ENCODE data around the gene NEMP1.

Gene NEMP1

GRCh38 chr12:57042695-57043094 lies 35.9 kb downstream of the NEMP1 start:
- Histone ChIP-seq H3K9me2 (replicated peaks; ENCODE audit: low read depth, low read length) (no peaks in the 10 kb centered on the region), H2AFZ (ENCODE audit: low read length) (no peak overlapping the region), H3K9me3 (ENCODE audit: insufficient read depth, low read depth, low read length) (no peaks in the 10 kb centered on the region), H3K36me3 (ENCODE audit: insufficient read depth, low read length) (no peaks in the 10 kb centered on the region), H3K9ac (ENCODE audit: low read depth, low read length, poor library complexity, severe bottlenecking) (no peak overlapping the region), H3K4me3 (ENCODE audit: low read length, poor library complexity, severe bottlenecking) (no peak overlapping the region), H4K20me1 (ENCODE audit: insufficient read depth, low read length, poor library complexity, severe bottlenecking) (no peaks in the 10 kb centered on the region), H3K4me2 (ENCODE audit: low read depth, low read length, poor library complexity, severe bottlenecking) (no peak overlapping the region), H3F3A (ENCODE audit: low read depth) (no peaks in the 10 kb centered on the region), H3K27me3 (ENCODE audit: insufficient read depth, low read length, poor library complexity, severe bottlenecking) (no peaks in the 10 kb centered on the region), H3K4me1 (ENCODE audit: insufficient read depth, low read length, poor library complexity, severe bottlenecking) (peaks cover 10% of the 10 kb centered on the region), H3K79me2 (ENCODE audit: insufficient read depth, low read length) (no peaks in the 10 kb centered on the region)
- TF ChIP-seq EZH2phosphoT487 (IDR thresholded peaks at IDR 0.05; ENCODE audit: borderline replicate concordance) (no peak), CTCF (conservative IDR thresholded peaks at IDR 0.05; ENCODE audit: low read length) (no peak)

- no peak overlapping the region for H2AFZ ChIP-seq (ENCODE audit: low read length)
- H3K4me3 ChIP-seq (ENCODE audit: low read length, poor library complexity, severe bottlenecking): no peak overlapping the region
Measured at GRCh38 chr12:57040750-57041149, 37.8 kb downstream of the NEMP1 start.

GRCh38 chr12:57040211-57040610 lies 38.4 kb downstream of the NEMP1 start:
- no peak overlapping the region for H2AFZ ChIP-seq (ENCODE audit: low read length)
- no peak for TF ChIP-seq CTCF (conservative IDR thresholded peaks at IDR 0.05; ENCODE audit: low read length)
- no peaks in the 10 kb centered on the region for H3F3A ChIP-seq (ENCODE audit: low read depth)
- H3K4me3 ChIP-seq (ENCODE audit: low read length, poor library complexity, severe bottlenecking): no peak overlapping the region
- H4K20me1 ChIP-seq (ENCODE audit: insufficient read depth, low read length, poor library complexity, severe bottlenecking): no peaks in the 10 kb centered on the region
- H3K9me2 ChIP-seq (replicated peaks; ENCODE audit: low read depth, low read length): no peaks in the 10 kb centered on the region
- H3K9me3 ChIP-seq (ENCODE audit: insufficient read depth, low read depth, low read length): no peaks in the 10 kb centered on the region
- no peak overlapping the region for H3K9ac ChIP-seq (ENCODE audit: low read depth, low read length, poor library complexity, severe bottlenecking)
- H3K4me2 ChIP-seq (ENCODE audit: low read depth, low read length, poor library complexity, severe bottlenecking): no peak overlapping the region
- no peaks in the 10 kb centered on the region for H3K27me3 ChIP-seq (ENCODE audit: insufficient read depth, low read length, poor library complexity, severe bottlenecking)
- H3K4me1 ChIP-seq (ENCODE audit: insufficient read depth, low read length, poor library complexity, severe bottlenecking): no peaks in the 10 kb centered on the region
- H3K79me2 ChIP-seq (ENCODE audit: insufficient read depth, low read length): no peaks in the 10 kb centered on the region
- H3K36me3 ChIP-seq (ENCODE audit: insufficient read depth, low read length): no peaks in the 10 kb centered on the region

More at GRCh38 chr12:57040750-57041149, 37.8 kb downstream of the NEMP1 start:
- H3K9me2 ChIP-seq (replicated peaks; ENCODE audit: low read depth, low read length): no peaks in the 10 kb centered on the region
- H3K36me3 ChIP-seq (ENCODE audit: insufficient read depth, low read length): no peaks in the 10 kb centered on the region
- TF ChIP-seq CTCF (conservative IDR thresholded peaks at IDR 0.05; ENCODE audit: low read length): no peak
- TF ChIP-seq EZH2phosphoT487 (IDR thresholded peaks at IDR 0.05; ENCODE audit: borderline replicate concordance): no peak
- H3K9ac ChIP-seq (ENCODE audit: low read depth, low read length, poor library complexity, severe bottlenecking): no peak overlapping the region
- H4K20me1 ChIP-seq (ENCODE audit: insufficient read depth, low read length, poor library complexity, severe bottlenecking): no peaks in the 10 kb centered on the region
- no peaks in the 10 kb centered on the region for H3K79me2 ChIP-seq (ENCODE audit: insufficient read depth, low read length)
- H3K4me2 ChIP-seq (ENCODE audit: low read depth, low read length, poor library complexity, severe bottlenecking): no peak overlapping the region
- no peaks in the 10 kb centered on the region for H3F3A ChIP-seq (ENCODE audit: low read depth)
- no peaks in the 10 kb centered on the region for H3K27me3 ChIP-seq (ENCODE audit: insufficient read depth, low read length, poor library complexity, severe bottlenecking)
- no peaks in the 10 kb centered on the region for H3K9me3 ChIP-seq (ENCODE audit: insufficient read depth, low read depth, low read length)
- H3K4me1 ChIP-seq (ENCODE audit: insufficient read depth, low read length, poor library complexity, severe bottlenecking): no peaks in the 10 kb centered on the region
